ENCODE measurements around the gene SCN10A. TPM values are rescaled to one million over a fixed set of nuclear protein-coding genes. Genes with fewer than 3 reads are reported as not detected.

The SCN10A gene
- total and polyA plus RNA-seq, 2 of the 13 experiments (the other 11 are each of a cell fraction or from before 2014, with no cell fraction given): not detected

- no peaks in the 10 kb centered on the region for H3K36me3 ChIP-seq (replicated peaks in 1 of 2; ENCODE audit: control insufficient read depth in 1 of 2, insufficient read depth in 2 of 2, low read length in 2 of 2)
- intact Hi-C loops (cut with micrococcal nuclease; ENCODE audit: unreplicated experiment): no loop called here
- no peak for DNase-seq (ENCODE audit: low spot score)
- ATAC-seq: no peak
- H3K9ac ChIP-seq (ENCODE audit: insufficient read depth, low read depth, low read length): no peak overlapping the region
- 14% methylated on average over 4 of the region's 4 CpGs for WGBS (ENCODE audit: low lambda C conversion rate)
- BruUV-seq (replicated peaks): no TSS peak
- H3K27ac ChIP-seq (ENCODE audit: extremely low read length, insufficient read depth, low read length): no peak overlapping the region
- H3K4me3 ChIP-seq (replicated peaks in 1 of 3; ENCODE audit: insufficient read depth in 1 of 3, low read depth in 2 of 3, low read length in 3 of 3): no peak overlapping the region
- no peak overlapping the region for H2AFZ ChIP-seq (ENCODE audit: low read length)
- in situ Hi-C loops (cut with HindIII; ENCODE audit: extremely low pct_ligation_motif_present, low pct_unique_long_range_greater_than_20kb): no loop called here
- CTCF ChIA-PET (ENCODE audit: low intra/inter-chr PET ratio, low total read pairs): no interaction called here
- no peaks in the 10 kb centered on the region for H3K9me3 ChIP-seq (ENCODE audit: low read length)
- POLR2A ChIA-PET: no interaction called here
- no peaks in the 10 kb centered on the region for H3K4me1 ChIP-seq (ENCODE audit: insufficient read depth, low read length)
- H3K4me2 ChIP-seq (ENCODE audit: low read depth, low read length): no peak overlapping the region
- no peaks in the 10 kb centered on the region for H4K20me1 ChIP-seq (ENCODE audit: insufficient read depth, low read length)
- no peak for FAIRE-seq
- no peaks in the 10 kb centered on the region for H3K27me3 ChIP-seq (ENCODE audit: control insufficient read depth in 1 of 2, insufficient read depth in 2 of 2, low read length in 2 of 2)
- TF ChIP-seq ZXDC (CRISPR knock-in tag; IDR thresholded peaks at IDR 0.05) (no peak), NFIB (CRISPR knock-in tag; IDR thresholded peaks at IDR 0.05; ENCODE audit: borderline replicate concordance) (no peak), RARG (CRISPR knock-in tag; IDR thresholded peaks at IDR 0.05; ENCODE audit: low read depth) (no peak), ZNF496 (CRISPR knock-in tag; IDR thresholded peaks at IDR 0.05; ENCODE audit: insufficient replicate concordance) (no peak)
- H3K79me2 ChIP-seq (ENCODE audit: insufficient read depth, low read length): no peaks in the 10 kb centered on the region
These were observed 58.3 kb downstream of the SCN10A start for GRCh38 chr3:38757721-38758120.

GRCh38 chr3:38756892-38757291, 59.1 kb downstream of the SCN10A start:
- ATAC-seq (no peak), FAIRE-seq (no peak), DNase-seq (ENCODE audit: low spot score) (no peak)
- no peak overlapping the region for H3K4me2 ChIP-seq (ENCODE audit: low read depth, low read length)
- in situ Hi-C loops (cut with HindIII; ENCODE audit: extremely low pct_ligation_motif_present, low pct_unique_long_range_greater_than_20kb): no loop called here
- intact Hi-C loops (cut with micrococcal nuclease; ENCODE audit: unreplicated experiment): no loop called here
- no peaks in the 10 kb centered on the region for H3K4me1 ChIP-seq (ENCODE audit: insufficient read depth, low read length)
- H3K36me3 ChIP-seq (replicated peaks in 1 of 2; ENCODE audit: control insufficient read depth in 1 of 2, insufficient read depth in 2 of 2, low read length in 2 of 2): no peaks in the 10 kb centered on the region
- H3K27me3 ChIP-seq (ENCODE audit: control insufficient read depth in 1 of 2, insufficient read depth in 2 of 2, low read length in 2 of 2): no peaks in the 10 kb centered on the region
- H4K20me1 ChIP-seq (ENCODE audit: insufficient read depth, low read length): no peaks in the 10 kb centered on the region
- H3K27ac ChIP-seq (ENCODE audit: extremely low read length, insufficient read depth, low read length): no peak overlapping the region
- H3K9ac ChIP-seq (ENCODE audit: insufficient read depth, low read depth, low read length): no peak overlapping the region
- H2AFZ ChIP-seq (ENCODE audit: low read length): no peak overlapping the region
- no peaks in the 10 kb centered on the region for H3K9me3 ChIP-seq (ENCODE audit: low read length)
- no TSS peak for BruUV-seq (replicated peaks)
- H3K79me2 ChIP-seq (ENCODE audit: insufficient read depth, low read length): no peaks in the 10 kb centered on the region
- ChIA-PET POLR2A (no interaction called here), CTCF (ENCODE audit: low intra/inter-chr PET ratio, low total read pairs) (no interaction called here)
- WGBS (ENCODE audit: low lambda C conversion rate): 29% methylated on average over 4 of the region's 5 CpGs
- no peak overlapping the region for H3K4me3 ChIP-seq (replicated peaks in 1 of 3; ENCODE audit: insufficient read depth in 1 of 3, low read depth in 2 of 3, low read length in 3 of 3)
- TF ChIP-seq GABPA (IDR thresholded peaks at IDR 0.05; ENCODE audit: low read depth, low read length): no peak
- no peak for TF ChIP-seq GABPA (CRISPR knock-in tag; IDR thresholded peaks at IDR 0.05; ENCODE audit: low read depth)
- no peak for TF ChIP-seq ZNF512B (CRISPR knock-in tag; IDR thresholded peaks at IDR 0.05; ENCODE audit: borderline replicate concordance)
- no peak for TF ChIP-seq ZNF83 (CRISPR knock-in tag; IDR thresholded peaks at IDR 0.05; ENCODE audit: borderline replicate concordance)
- TF ChIP-seq HMGXB3 (CRISPR knock-in tag; IDR thresholded peaks at IDR 0.05; ENCODE audit: borderline replicate concordance): no peak

Measured in HepG2 (cell line).